ENCODE results near the gene TRIM56. TPM values are rescaled to one million over a fixed set of nuclear protein-coding genes. Genes with fewer than 3 reads are reported as not detected.
"Not testable (repeated sequence)": the region's sequence is repeated elsewhere in the genome, so short reads cannot be mapped to it uniquely, and the experiment has no call there.

TRIM56 gene
- polyA plus RNA-seq, 2 donors: 6.2 to 13.5 TPM

- Histone ChIP-seq H3K36me3 (ENCODE audit: control insufficient read depth in 2 of 2, insufficient read depth in 2 of 2, low read length in 1 of 2) (peaks cover 0 to 3% of the 10 kb centered on the region in 2 donors), H3K4me1 (ENCODE audit: control insufficient read depth in 2 of 2, insufficient read depth in 2 of 2, low read length in 1 of 2) (peaks cover 3 to 4% of the 10 kb centered on the region in 2 donors), H3K27ac (ENCODE audit: low read depth in 2 of 2, low read length in 1 of 2) (no peak overlapping the region), H3K27me3 (ENCODE audit: control insufficient read depth in 1 of 2, insufficient read depth in 2 of 2, low read length in 2 of 2) (no peaks in the 10 kb centered on the region), H3K9me3 (ENCODE audit: control insufficient read depth in 2 of 2, insufficient read depth in 1 of 2, low read depth in 1 of 2, low read length in 1 of 2) (no peaks in the 10 kb centered on the region), H3K4me3 (ENCODE audit: low read depth in 1 of 2, low read length in 2 of 2) (no peak overlapping the region)
- 61 to 65% methylated on average over 4 of the region's 4 CpGs for WGBS, 2 donors
Observed at GRCh38 chr7:101097561-101097960, 12.3 kb downstream of the TRIM56 start.

- Histone ChIP-seq H3K27me3 (ENCODE audit: control insufficient read depth in 1 of 2, insufficient read depth in 2 of 2, low read length in 2 of 2) (no peaks in the 10 kb centered on the region), H3K9me3 (ENCODE audit: control insufficient read depth in 2 of 2, insufficient read depth in 1 of 2, low read depth in 1 of 2, low read length in 1 of 2) (no peaks in the 10 kb centered on the region), H3K27ac (ENCODE audit: low read depth in 2 of 2, low read length in 1 of 2) (peak overlapping the region; percentile 70 to 81), H3K36me3 (ENCODE audit: control insufficient read depth in 2 of 2, insufficient read depth in 2 of 2, low read length in 1 of 2) (peaks cover 0 to 3% of the 10 kb centered on the region in 2 donors), H3K4me1 (ENCODE audit: control insufficient read depth in 2 of 2, insufficient read depth in 2 of 2, low read length in 1 of 2) (peaks cover 3 to 4% of the 10 kb centered on the region in 2 donors), H3K4me3 (ENCODE audit: low read depth in 1 of 2, low read length in 2 of 2) (no peak overlapping the region)
- WGBS, 2 donors: 21 to 23% methylated on average over 26 of the region's 26 CpGs
Observed at GRCh38 chr7:101099969-101100781, 14.9 kb downstream of the TRIM56 start.

GRCh38 chr7:101100858-101101847 is 15.9 kb downstream of the TRIM56 start:
- Histone ChIP-seq H3K4me1 (ENCODE audit: control insufficient read depth in 2 of 2, insufficient read depth in 2 of 2, low read length in 1 of 2) (peaks cover 3 to 4% of the 10 kb centered on the region in 2 donors), H3K27ac (ENCODE audit: low read depth in 2 of 2, low read length in 1 of 2) (peak overlapping the region in 1 of 2 donors; percentile 70), H3K27me3 (ENCODE audit: control insufficient read depth in 1 of 2, insufficient read depth in 2 of 2, low read length in 2 of 2) (no peaks in the 10 kb centered on the region), H3K36me3 (ENCODE audit: control insufficient read depth in 2 of 2, insufficient read depth in 2 of 2, low read length in 1 of 2) (peaks cover 0 to 3% of the 10 kb centered on the region in 2 donors), H3K9me3 (ENCODE audit: control insufficient read depth in 2 of 2, insufficient read depth in 1 of 2, low read depth in 1 of 2, low read length in 1 of 2) (no peaks in the 10 kb centered on the region), H3K4me3 (ENCODE audit: low read depth in 1 of 2, low read length in 2 of 2) (no peak overlapping the region)
- 87 to 88% methylated on average over 18 of the region's 18 CpGs for WGBS, 2 donors

GRCh38 chr7:101102026-101102425 is 16.7 kb downstream of the TRIM56 start:
- Histone ChIP-seq H3K4me1 (ENCODE audit: control insufficient read depth in 2 of 2, insufficient read depth in 2 of 2, low read length in 1 of 2) (peaks cover 3 to 4% of the 10 kb centered on the region in 2 donors), H3K27ac (ENCODE audit: low read depth in 2 of 2, low read length in 1 of 2) (no peak overlapping the region), H3K36me3 (ENCODE audit: control insufficient read depth in 2 of 2, insufficient read depth in 2 of 2, low read length in 1 of 2) (no peaks in the 10 kb centered on the region), H3K27me3 (ENCODE audit: control insufficient read depth in 1 of 2, insufficient read depth in 2 of 2, low read length in 2 of 2) (no peaks in the 10 kb centered on the region), H3K4me3 (ENCODE audit: low read depth in 1 of 2, low read length in 2 of 2) (no peak overlapping the region), H3K9me3 (ENCODE audit: control insufficient read depth in 2 of 2, insufficient read depth in 1 of 2, low read depth in 1 of 2, low read length in 1 of 2) (no peaks in the 10 kb centered on the region)
- 90 to 91% methylated on average over 6 of the region's 6 CpGs for WGBS, 2 donors

GRCh38 chr7:101103701-101104100 is 18.4 kb downstream of the TRIM56 start:
- not testable (repeated sequence) for H3K27me3 ChIP-seq (ENCODE audit: control insufficient read depth in 1 of 2, insufficient read depth in 2 of 2, low read length in 2 of 2); H3K4me3 ChIP-seq (ENCODE audit: low read depth in 1 of 2, low read length in 2 of 2); H3K9me3 ChIP-seq (ENCODE audit: control insufficient read depth in 2 of 2, insufficient read depth in 1 of 2, low read depth in 1 of 2, low read length in 1 of 2); H3K27ac ChIP-seq (ENCODE audit: low read depth in 2 of 2, low read length in 1 of 2); H3K36me3 ChIP-seq (ENCODE audit: control insufficient read depth in 2 of 2, insufficient read depth in 2 of 2, low read length in 1 of 2)
- WGBS, 2 donors: 76 to 77% methylated on average over 10 of the region's 10 CpGs
- H3K4me1 ChIP-seq (ENCODE audit: control insufficient read depth in 2 of 2, insufficient read depth in 2 of 2, low read length in 1 of 2): peaks cover 5 to 13% of the 10 kb centered on the region in 2 donors

- Histone ChIP-seq H3K36me3 (ENCODE audit: control insufficient read depth in 2 of 2, insufficient read depth in 2 of 2, low read length in 1 of 2) (no peaks in the 10 kb centered on the region), H3K4me3 (ENCODE audit: low read depth in 1 of 2, low read length in 2 of 2) (no peak overlapping the region), H3K27ac (ENCODE audit: low read depth in 2 of 2, low read length in 1 of 2) (no peak overlapping the region), H3K9me3 (ENCODE audit: control insufficient read depth in 2 of 2, insufficient read depth in 1 of 2, low read depth in 1 of 2, low read length in 1 of 2) (no peaks in the 10 kb centered on the region), H3K4me1 (ENCODE audit: control insufficient read depth in 2 of 2, insufficient read depth in 2 of 2, low read length in 1 of 2) (peaks cover 5 to 19% of the 10 kb centered on the region in 2 donors), H3K27me3 (ENCODE audit: control insufficient read depth in 1 of 2, insufficient read depth in 2 of 2, low read length in 2 of 2) (no peaks in the 10 kb centered on the region)
- 59 to 61% methylated on average over 15 of the region's 15 CpGs for WGBS, 2 donors
Observed at GRCh38 chr7:101104193-101104713, 19.0 kb downstream of the TRIM56 start.

GRCh38 chr7:101104799-101105198 is 19.5 kb downstream of the TRIM56 start:
- no peaks in the 10 kb centered on the region for H3K36me3 ChIP-seq (ENCODE audit: control insufficient read depth in 2 of 2, insufficient read depth in 2 of 2, low read length in 1 of 2)
- peaks cover 5 to 20% of the 10 kb centered on the region in 2 donors for H3K4me1 ChIP-seq (ENCODE audit: control insufficient read depth in 2 of 2, insufficient read depth in 2 of 2, low read length in 1 of 2)
- 46 to 47% methylated on average over 3 of the region's 3 CpGs for WGBS, 2 donors
- no peaks in the 10 kb centered on the region for H3K9me3 ChIP-seq (ENCODE audit: control insufficient read depth in 2 of 2, insufficient read depth in 1 of 2, low read depth in 1 of 2, low read length in 1 of 2)
- no peak overlapping the region for H3K4me3 ChIP-seq (ENCODE audit: low read depth in 1 of 2, low read length in 2 of 2)
- no peak overlapping the region for H3K27ac ChIP-seq (ENCODE audit: low read depth in 2 of 2, low read length in 1 of 2)
- no peaks in the 10 kb centered on the region for H3K27me3 ChIP-seq (ENCODE audit: control insufficient read depth in 1 of 2, insufficient read depth in 2 of 2, low read length in 2 of 2)

GRCh38 chr7:101105248-101105647 is 20.0 kb downstream of the TRIM56 start:
- peaks cover 5 to 19% of the 10 kb centered on the region in 2 donors for H3K4me1 ChIP-seq (ENCODE audit: control insufficient read depth in 2 of 2, insufficient read depth in 2 of 2, low read length in 1 of 2)
- not testable (repeated sequence) for H3K9me3 ChIP-seq (ENCODE audit: control insufficient read depth in 2 of 2, insufficient read depth in 1 of 2, low read depth in 1 of 2, low read length in 1 of 2); H3K36me3 ChIP-seq (ENCODE audit: control insufficient read depth in 2 of 2, insufficient read depth in 2 of 2, low read length in 1 of 2); H3K27me3 ChIP-seq (ENCODE audit: control insufficient read depth in 1 of 2, insufficient read depth in 2 of 2, low read length in 2 of 2); H3K27ac ChIP-seq (ENCODE audit: low read depth in 2 of 2, low read length in 1 of 2); H3K4me3 ChIP-seq (ENCODE audit: low read depth in 1 of 2, low read length in 2 of 2)
- 65 to 68% methylated on average over 5 of the region's 5 CpGs for whole genome bisulfite sequencing, 2 donors

- H3K27ac ChIP-seq (ENCODE audit: low read depth in 2 of 2, low read length in 1 of 2): no peak overlapping the region
- H3K9me3 ChIP-seq (ENCODE audit: control insufficient read depth in 2 of 2, insufficient read depth in 1 of 2, low read depth in 1 of 2, low read length in 1 of 2): no peaks in the 10 kb centered on the region
- H3K4me3 ChIP-seq (ENCODE audit: low read depth in 1 of 2, low read length in 2 of 2): no peak overlapping the region
- H3K4me1 ChIP-seq (ENCODE audit: control insufficient read depth in 2 of 2, insufficient read depth in 2 of 2, low read length in 1 of 2): peaks cover 2 to 16% of the 10 kb centered on the region in 2 donors
- H3K36me3 ChIP-seq (ENCODE audit: control insufficient read depth in 2 of 2, insufficient read depth in 2 of 2, low read length in 1 of 2): no peaks in the 10 kb centered on the region
- 87 to 92% methylated on average over 7 of the region's 7 CpGs for WGBS, 2 donors
- no peaks in the 10 kb centered on the region for H3K27me3 ChIP-seq (ENCODE audit: control insufficient read depth in 1 of 2, insufficient read depth in 2 of 2, low read length in 2 of 2)
Observed at GRCh38 chr7:101106386-101106785, 21.1 kb downstream of the TRIM56 start.

Measured in esophagus (tissue), 2 donors.